HG03159 (cell line): Measurements from ENCODE around the gene SCNN1A.

Source experiments
- ATAC-seq: cut with Tn5 transposase; IDR thresholded peaks from one replicate; pipeline ENCODE4 v1.9.1; 2021; ENCODE audit warnings: mild to moderate bottlenecking, moderate library complexity; ENCODE audit not compliant: unreplicated experiment

Gene SCNN1A

GRCh38 chr12:6369916-6370575 lies 5.3 kb downstream of the SCNN1A start:
- ATAC-seq: no peak

GRCh38 chr12:6368906-6369525 lies 6.3 kb downstream of the SCNN1A start:
- ATAC-seq: no peak

GRCh38 chr12:6367969-6368892 lies 7.1 kb downstream of the SCNN1A start:
- no peak for ATAC-seq

- ATAC-seq: no peak
Observed at GRCh38 chr12:6367065-6367968, 8.0 kb downstream of the SCNN1A start.

- ATAC-seq: no peak
Observed at GRCh38 chr12:6364044-6364374, 11.4 kb downstream of the SCNN1A start.

GRCh38 chr12:6363330-6364043 lies 11.9 kb downstream of the SCNN1A start:
- ATAC-seq: no peak

GRCh38 chr12:6363010-6363329 lies 12.4 kb downstream of the SCNN1A start:
- ATAC-seq: no peak

- ATAC-seq: no peak
Observed at GRCh38 chr12:6362403-6362802, 13.0 kb downstream of the SCNN1A start.

GRCh38 chr12:6361834-6362233 lies 13.5 kb downstream of the SCNN1A start:
- ATAC-seq: no peak

- ATAC-seq: no peak
Observed at GRCh38 chr12:6360578-6361490, 14.5 kb downstream of the SCNN1A start.

- ATAC-seq: no peak
Observed at GRCh38 chr12:6360080-6360571, 15.2 kb downstream of the SCNN1A start.

GRCh38 chr12:6358881-6359280 lies 16.5 kb downstream of the SCNN1A start:
- no peak for ATAC-seq

GRCh38 chr12:6356374-6356820 lies 19.0 kb downstream of the SCNN1A start:
- no peak for ATAC-seq

GRCh38 chr12:6355491-6356373 lies 19.6 kb downstream of the SCNN1A start:
- no peak for ATAC-seq

GRCh38 chr12:6354495-6355393 lies 20.6 kb downstream of the SCNN1A start:
- ATAC-seq: no peak

- ATAC-seq: no peak
Observed at GRCh38 chr12:6352193-6353173, 22.9 kb downstream of the SCNN1A start.
